ENCODE results near the gene MARVELD1.
A peak's percentile ranks its signal among the peaks of the same experiment; 100 is the strongest.
"Not testable (repeated sequence)": the region's sequence is repeated elsewhere in the genome, so short reads cannot be mapped to it uniquely, and the experiment has no call there.

MARVELD1 gene

DNA sequence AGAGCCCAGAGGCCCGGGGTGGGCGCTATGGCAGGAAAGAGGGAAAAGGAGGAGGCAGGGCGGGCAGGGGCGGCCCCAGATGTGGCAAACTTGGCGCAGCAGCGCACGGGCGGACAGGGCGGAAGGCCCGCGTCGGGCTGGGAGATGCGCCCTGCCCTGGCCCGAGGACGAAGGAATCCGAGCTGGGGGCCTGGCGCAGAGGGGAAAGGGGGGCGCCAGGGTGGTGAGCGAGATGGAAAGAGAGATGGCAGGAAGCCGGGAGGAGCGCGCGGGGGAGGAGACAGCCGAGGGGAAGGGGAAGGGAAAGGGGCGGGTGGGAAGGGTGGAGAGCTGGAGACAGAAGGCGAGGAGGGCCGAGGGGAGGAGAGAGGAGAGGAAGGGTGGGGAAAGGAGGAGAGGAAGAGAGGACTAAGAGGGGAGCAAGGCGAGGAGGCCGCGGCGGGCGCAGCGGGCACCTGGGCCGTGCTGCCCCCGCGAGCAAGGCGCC is at the start of gene MARVELD1:
TSS of gene MARVELD1 (plus strand) at position 392 of the 487 bp plus-strand sequence. CDS start 147 bp downstream, outside the sequence.
- DNase-seq (ENCODE audit: low spot score): peak; percentile 69

- DNase-seq (ENCODE audit: low spot score): no peak
These were observed 49.2 kb upstream of the MARVELD1 start for GRCh38 chr10:97664282-97664850.

DNA sequence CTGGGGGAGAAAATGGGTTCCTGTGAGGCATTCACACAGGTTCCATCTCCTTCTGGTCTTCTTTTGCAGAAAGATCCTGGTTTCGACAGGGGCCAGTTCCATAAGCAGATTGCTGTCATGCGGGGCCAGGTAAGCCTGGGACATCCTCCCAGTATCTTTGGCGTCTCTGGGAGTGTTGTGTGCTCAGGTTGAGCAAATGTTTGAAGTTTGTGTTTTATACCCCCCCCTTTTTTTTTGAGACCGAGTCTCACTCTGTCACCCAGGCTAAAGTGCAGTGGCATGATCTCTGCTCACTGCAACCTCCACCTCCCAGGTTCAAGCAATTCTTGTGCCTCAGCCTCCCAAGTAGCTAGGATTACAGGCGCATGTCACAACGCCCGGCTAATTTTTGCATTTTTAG is 46.5 kb upstream of the MARVELD1 start:
- no peak for DNase-seq (ENCODE audit: low spot score)

DNA sequence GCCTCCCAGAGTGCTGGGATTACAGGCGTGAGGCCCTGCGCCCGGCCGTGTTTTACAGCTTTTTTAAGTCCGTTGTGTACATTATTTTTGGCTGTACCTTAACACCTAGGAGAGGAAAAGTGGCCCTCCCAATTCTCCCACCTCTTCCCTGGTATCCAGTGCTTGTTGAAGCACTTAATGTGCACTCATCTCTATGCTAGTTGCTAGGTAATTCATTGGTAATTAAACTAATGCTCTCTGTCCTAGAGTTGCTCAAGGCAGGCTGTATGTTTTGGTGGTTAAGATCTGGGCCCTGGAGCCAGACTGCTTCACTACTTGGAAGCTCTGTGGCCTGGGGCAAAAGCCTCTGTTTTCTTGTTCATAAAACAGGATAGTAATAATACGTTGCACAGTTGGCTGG is 46.1 kb upstream of the MARVELD1 start:
- no peak for DNase-seq (ENCODE audit: low spot score)

GRCh38 chr10:97669571-97669970 is 44.0 kb upstream of the MARVELD1 start:
- no peak for DNase-seq (ENCODE audit: low spot score)

DNA sequence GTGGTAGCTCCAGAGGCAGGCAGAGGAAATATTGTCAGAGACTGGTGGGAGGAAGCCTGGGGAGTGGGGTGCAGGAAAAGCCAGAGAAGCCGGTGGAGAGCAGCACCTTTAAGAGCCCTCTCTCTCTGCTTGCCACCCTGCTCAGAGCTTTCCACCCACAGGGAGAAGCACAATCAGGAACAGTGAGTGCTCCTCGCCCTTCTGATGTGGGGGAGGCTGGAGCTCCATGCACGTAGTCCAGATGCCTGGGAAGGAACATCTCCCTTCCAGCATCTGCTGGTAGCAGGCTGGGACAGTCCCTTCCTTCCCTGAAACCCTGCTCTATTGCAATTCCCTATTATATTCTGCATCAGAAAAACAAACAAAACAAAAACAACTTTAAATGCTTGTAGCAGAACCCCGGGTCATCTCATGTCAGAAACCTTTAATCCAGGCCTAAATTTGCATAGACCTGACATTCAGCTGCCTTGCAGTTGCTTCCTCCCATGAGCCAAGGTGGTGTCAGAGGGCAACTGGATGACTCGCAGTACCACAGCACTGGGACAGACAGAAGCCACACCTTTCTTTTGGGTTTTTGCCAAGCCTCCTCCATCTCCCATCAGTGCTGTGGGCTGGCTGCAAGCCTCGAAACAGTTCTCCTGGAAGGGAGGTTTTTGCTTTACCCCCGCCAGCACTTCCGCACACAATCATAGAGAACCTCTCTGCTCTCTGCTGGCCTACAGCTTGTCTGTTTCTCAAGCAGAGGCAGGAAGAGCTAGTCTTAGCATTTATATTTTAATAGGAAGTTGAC is 39.6 kb upstream of the MARVELD1 start:
- no peak for DNase-seq (ENCODE audit: low spot score)

- DNase-seq (ENCODE audit: low spot score): no peak
These were observed 38.3 kb upstream of the MARVELD1 start for GRCh38 chr10:97675222-97675621.

DNA sequence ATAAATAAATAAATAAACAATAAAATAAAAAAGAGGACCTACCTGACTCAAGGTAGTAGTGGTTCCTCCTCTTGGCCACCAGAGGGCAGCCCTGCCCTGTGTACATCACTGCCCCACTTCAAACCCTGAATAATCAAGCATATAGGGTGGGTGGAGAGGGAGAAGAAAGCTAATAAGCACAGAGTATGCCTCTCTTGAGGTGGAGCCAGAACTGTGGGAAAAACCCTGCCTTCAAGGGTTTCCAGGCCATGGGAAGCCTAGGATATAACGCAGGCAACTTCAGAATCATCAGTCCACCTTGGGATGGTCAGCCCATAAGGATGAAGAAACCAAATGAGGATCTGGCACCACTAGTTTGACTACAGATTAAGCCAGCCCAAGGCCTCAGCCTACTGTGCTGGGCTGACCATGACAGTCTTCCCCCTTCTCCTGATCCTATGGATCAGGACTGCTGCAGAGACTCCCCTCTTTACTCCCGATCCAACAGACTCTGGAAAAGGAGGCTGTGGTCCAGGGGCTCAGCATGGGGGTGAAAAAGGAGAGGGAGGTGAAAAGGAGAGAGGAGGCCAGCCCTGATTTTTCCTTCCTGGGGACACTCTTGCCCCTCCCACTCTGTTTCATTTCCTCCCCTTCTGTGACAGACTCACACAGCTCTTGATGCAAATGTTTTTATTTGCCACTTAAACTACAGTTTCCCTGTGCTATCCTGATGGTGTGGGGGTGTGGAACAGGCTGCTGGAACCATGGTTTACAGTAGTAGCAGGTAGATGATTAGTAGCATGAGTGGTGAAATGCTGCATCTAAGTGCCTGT is 36.6 kb upstream of the MARVELD1 start:
- DNase-seq (ENCODE audit: low spot score): peak; percentile 77

GRCh38 chr10:97679594-97679993 is 33.9 kb upstream of the MARVELD1 start:
- no peak for DNase-seq (ENCODE audit: low spot score)

GRCh38 chr10:97682042-97682441 is 31.5 kb upstream of the MARVELD1 start:
- peak; percentile 46 for DNase-seq (ENCODE audit: low spot score)

- DNase-seq (ENCODE audit: low spot score): peak; percentile 36
These were observed 29.8 kb upstream of the MARVELD1 start for GRCh38 chr10:97683556-97684367.

- not testable (repeated sequence) for DNase-seq (ENCODE audit: low spot score)
These were observed 29.2 kb upstream of the MARVELD1 start for GRCh38 chr10:97684368-97684713.

DNA sequence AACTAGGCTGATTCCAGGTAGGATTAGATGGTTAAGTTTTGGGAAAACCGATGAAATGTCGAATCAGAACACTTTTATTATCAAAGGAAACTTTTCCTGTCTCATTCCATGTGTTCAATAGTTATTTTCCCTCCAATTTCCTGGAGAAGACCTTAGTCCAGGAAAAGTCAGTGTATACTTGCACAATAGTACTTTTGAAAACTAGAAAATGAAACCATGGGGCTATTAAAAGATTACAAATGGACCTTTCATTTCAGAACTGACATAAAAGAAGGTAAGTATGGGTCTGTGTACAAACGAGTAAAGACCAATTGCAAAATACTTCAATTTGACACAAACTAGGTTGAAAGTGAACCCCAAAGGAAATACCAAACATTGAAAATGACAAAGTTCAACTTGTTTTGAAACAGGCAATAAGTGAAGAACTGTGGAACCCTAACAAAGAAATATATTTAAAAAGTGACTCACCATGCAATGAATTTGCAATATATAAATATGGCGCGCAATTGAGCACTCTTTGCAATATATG is 28.6 kb upstream of the MARVELD1 start:
- no peak for DNase-seq (ENCODE audit: low spot score)

- DNase-seq (ENCODE audit: low spot score): peak; percentile 55
These were observed 28.1 kb upstream of the MARVELD1 start for GRCh38 chr10:97685395-97685958.

DNA sequence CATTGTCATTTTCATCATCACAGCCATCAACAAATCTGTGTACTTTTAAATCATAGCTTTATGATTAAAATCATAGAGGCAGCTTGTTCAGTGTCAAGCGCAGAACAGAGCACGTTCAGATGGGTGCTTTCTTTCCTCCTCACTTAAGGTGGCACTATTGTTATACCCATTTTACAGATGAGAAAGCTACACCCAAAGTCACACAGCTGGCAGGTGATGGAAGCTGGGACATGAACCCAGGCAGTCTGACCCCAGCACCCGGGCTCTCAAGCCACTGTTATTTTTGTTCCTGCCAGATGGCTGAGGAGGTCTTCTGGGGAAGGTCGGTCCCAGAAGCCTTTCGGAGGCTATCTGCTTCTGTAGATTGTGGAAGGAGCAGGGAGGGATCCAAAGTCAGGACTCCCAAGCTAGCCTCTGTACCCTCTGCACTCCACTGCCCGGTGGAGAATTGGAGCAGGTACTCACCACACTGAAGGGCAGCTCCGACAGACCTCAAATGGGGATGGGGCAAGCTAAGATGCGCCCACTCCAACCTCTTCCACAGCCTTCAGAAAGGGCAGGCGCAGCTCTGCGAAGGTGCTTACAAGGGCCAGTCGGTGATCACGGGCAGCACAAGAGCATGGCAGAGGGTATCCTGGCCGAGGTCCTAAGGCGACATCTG is 27.1 kb upstream of the MARVELD1 start:
- no peak for DNase-seq (ENCODE audit: low spot score)

GRCh38 chr10:97686962-97687784 is 26.4 kb upstream of the MARVELD1 start, which contains the start of gene AVPI1:
TSS of gene AVPI1 (minus strand) at chr10:97687241. CDS start at chr10:97679905, 7,336 bp downstream.
- DNase-seq (ENCODE audit: low spot score): peak; percentile 91

DNA sequence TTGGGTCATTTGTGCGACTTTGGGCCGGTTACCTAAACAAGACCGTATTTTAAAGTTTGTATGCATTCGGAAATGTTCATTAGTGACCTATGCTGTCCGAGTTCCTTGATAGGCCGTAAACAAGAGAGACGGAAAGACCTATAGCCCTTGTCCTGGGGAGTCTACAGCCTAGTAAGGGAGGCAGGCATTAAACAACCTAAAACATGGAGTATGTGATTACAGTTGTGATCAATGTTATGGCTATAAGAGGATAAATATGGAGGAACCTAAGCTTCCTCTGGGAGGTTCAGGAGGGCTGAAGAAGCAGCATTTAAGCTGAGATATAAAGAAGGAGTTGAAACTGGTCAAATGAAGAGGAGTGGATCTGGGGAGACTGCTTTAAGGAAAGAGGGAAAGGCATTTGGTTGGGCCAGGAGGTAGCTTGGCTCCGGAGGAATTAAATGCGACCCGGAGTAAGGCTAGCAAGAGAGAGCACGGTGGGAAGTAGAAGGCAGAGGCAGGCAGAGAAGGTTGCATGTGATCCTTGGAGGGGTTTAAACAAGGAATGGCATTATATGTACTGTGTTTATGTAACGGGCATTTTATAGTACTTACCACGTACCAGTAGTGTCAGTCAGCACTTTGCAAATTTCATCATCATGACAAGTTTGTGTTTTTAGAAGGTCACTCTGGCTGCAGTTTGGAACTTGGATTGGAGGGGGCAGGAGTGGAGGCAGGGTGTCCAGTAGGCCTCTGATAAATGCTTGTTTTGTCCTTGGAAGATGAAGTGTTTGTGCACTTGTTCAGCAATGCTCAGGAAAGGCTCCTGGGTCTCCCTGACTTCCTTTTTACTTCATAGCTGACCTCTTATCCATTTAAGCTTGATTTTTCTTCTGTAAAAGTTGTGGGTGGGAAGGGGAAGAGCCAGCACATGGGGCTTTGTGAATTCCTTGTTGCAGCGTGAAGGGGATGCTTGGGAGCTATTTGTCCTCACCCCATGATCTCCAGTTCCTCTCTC is 25.4 kb upstream of the MARVELD1 start:
- no peak for DNase-seq (ENCODE audit: low spot score)

DNA sequence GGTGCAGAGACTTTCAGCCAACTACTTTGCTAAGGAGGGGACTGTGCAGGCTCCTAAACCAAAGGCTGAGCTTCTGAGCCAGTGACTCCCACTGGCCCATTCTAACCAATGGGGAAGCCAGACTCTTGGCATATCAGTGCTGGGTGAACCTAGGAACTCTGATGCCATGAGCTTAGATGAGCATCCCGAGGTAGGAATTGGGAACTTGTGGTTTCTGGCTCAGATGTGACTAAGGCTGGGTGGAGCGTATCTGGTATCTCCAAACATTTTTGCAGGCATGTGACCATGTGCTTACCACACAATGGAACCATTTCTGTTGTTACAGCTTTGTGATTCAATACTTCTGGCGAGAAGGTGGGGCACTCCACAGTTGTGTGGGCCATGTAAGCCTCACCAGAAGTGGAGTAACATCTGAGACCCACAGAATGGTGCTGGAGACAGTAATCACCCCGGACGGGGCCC is 23.9 kb upstream of the MARVELD1 start:
- DNase-seq (ENCODE audit: low spot score): no peak
